Heart right ventricle (tissue), 16 donors: Measurements from ENCODE around the gene HSD17B8. TPM values are rescaled to one million over a fixed set of nuclear protein-coding genes. Genes with fewer than 3 reads are reported as not detected.

ENCODE experiments used
- ATAC-seq, 8 donors: fragments of 200-7000 bp; cut with Tn5 transposase; one replicate each; pipeline ENCODE4 v1.9.1; 2020; ENCODE audit warnings: mild to moderate bottlenecking in 8 of 8, moderate library complexity in 8 of 8, moderate number of reproducible peaks in 1 of 8
- DNase-seq, 2 donors: peaks; one replicate each; pipeline ENCODE4 v3.0.0-alpha.2; 2020
- H3K27ac ChIP-seq, 10 donors: fragments of 200-600 bp; sonication (generic) in 2 of 10; one replicate each; pipeline versions ENCODE4 v1.5.0 to v1.8.0; 2020 to 2022; ENCODE audit warnings: mild to moderate bottlenecking in 3 of 10
- H3K27me3 ChIP-seq, 7 donors: fragments of 200-600 bp; one replicate each; pipeline ENCODE4 v1.8.0; 2021 to 2022; ENCODE audit warnings: mild to moderate bottlenecking in 2 of 7
- H3K36me3 ChIP-seq, 9 donors: fragments of 200-600 bp; sonication (generic) in 1 of 9; one replicate each; pipeline versions ENCODE4 v1.5.0 to v1.8.0; 2020 to 2022; ENCODE audit warnings: mild to moderate bottlenecking in 2 of 9
- H3K4me1 ChIP-seq, 9 donors: fragments of 200-600 bp; sonication (generic) in 1 of 9; one replicate each; pipeline versions ENCODE4 v1.5.0 to v1.8.0; 2020 to 2022; ENCODE audit warnings: mild to moderate bottlenecking in 4 of 9
- H3K4me3 ChIP-seq, 10 donors: fragments of 200-600 bp; sonication (generic) in 2 of 10; one replicate each; pipeline versions ENCODE4 v1.5.0 to v1.8.0; 2020 to 2022; ENCODE audit warnings: mild to moderate bottlenecking in 7 of 10, moderate library complexity in 2 of 10
- H3K9me3 ChIP-seq, 11 donors: fragments of 200-600 bp in 10 of 11; sonication (generic) in 2 of 11; one replicate each; pipeline versions ENCODE4 v1.5.0 to v1.8.0; 2013 to 2022; ENCODE audit warnings: mild to moderate bottlenecking in 2 of 11, control low read depth in 1 of 11, moderate library complexity in 1 of 11
- WGBS, 2 donors: extraction: QIAGEN DNeasy Blood & Tissue Kit; methylation state at CpG; one replicate each; pipeline ENCODE4 v1.1.7; 2013; ENCODE audit warnings: inconsistent platforms in 1 of 2; 5-methylcytosine and 5-hydroxymethylcytosine counted together
- intact Hi-C, 10 donors: fragments of 100-400 bp; cut with DNase I; formaldehyde crosslinking; loops; one replicate each; pipeline versions ENCODE4 v1.11.1 to v1.14.2; 2022
- polyA plus RNA-seq, 2 donors: library from polyadenylated mRNA; stranded (reverse); fragments of 200-250 nt; gene quantifications; one replicate each; pipeline ENCODE4 v1.2.3, GENCODE V29; 2013
- total RNA-seq, 10 donors: library from RNA; stranded (reverse); fragmentation: NEBNext Ultra II Directional in 3 of 10; extraction: Animal tissue kit (Norgen Biotek cat#: 25700) in 3 of 10; gene quantifications; one replicate each; pipeline versions ENCODE4 v1.2.1 to v1.2.4, GENCODE V29; 2021 to 2023
- TF ChIP-seq, protein P1 (sequence below), 9 donors: fragments of 200-600 bp; sonication (generic) in 2 of 9; IDR thresholded peaks; one replicate each; pipeline versions ENCODE4 v1.5.0 to v1.8.0; 2021 to 2022; ENCODE audit warnings: antibody characterized with exemption in 9 of 9, mild to moderate bottlenecking in 5 of 9, moderate library complexity in 1 of 9
- donor health status: Arrhythmogenic right ventricular cardiomyopathy.
- donor health status: ischemic (EF 13 %, LVEDD 7.1; RV severe dilation, severe dysfunction).
- donor health status: healthy with polysubstance abuse.
- donor health status: DM: no; HTN: yes; CAD: no.
- donor health status: DM: no; HTN: no; CAD: no.
- donor health status: ischemic (EF 25% LVEDD 6.9; RV normal size, moderate dysfunction).
- donor health status: ischemic (EF 25% LVEDD 5.7; RV mildly dilated, moderate dysfunction).
- donor health status: healthy.
- donor health status: DM: yes; HTN: yes; CAD: no.
- donor health status: Ischemic cardiomyopathy.
- donor health status: ischemic (EF 35%, LVEDD 5.7; RV mildly dilated, moderate dysfunction).
- donor health status: nonischemic (EF 11% LVEDD 7.7; RV severe dilation, severe dysfunction).
- donor health status: DM: yes; HTN: yes; CAD: no.
- donor health status: PGD.
- donor health status: ischemic (EF 29% LVEDD 5.4; RV normal size, mild dysfunction).
- donor health status: nonischemic (EF 23%, LVEDD 6.1; RV moderate dilation, normal function).

Gene HSD17B8
- total and polyA plus RNA-seq, 12 donors, result 7.4 to 25.5 (median 21.4) TPM

DNA sequence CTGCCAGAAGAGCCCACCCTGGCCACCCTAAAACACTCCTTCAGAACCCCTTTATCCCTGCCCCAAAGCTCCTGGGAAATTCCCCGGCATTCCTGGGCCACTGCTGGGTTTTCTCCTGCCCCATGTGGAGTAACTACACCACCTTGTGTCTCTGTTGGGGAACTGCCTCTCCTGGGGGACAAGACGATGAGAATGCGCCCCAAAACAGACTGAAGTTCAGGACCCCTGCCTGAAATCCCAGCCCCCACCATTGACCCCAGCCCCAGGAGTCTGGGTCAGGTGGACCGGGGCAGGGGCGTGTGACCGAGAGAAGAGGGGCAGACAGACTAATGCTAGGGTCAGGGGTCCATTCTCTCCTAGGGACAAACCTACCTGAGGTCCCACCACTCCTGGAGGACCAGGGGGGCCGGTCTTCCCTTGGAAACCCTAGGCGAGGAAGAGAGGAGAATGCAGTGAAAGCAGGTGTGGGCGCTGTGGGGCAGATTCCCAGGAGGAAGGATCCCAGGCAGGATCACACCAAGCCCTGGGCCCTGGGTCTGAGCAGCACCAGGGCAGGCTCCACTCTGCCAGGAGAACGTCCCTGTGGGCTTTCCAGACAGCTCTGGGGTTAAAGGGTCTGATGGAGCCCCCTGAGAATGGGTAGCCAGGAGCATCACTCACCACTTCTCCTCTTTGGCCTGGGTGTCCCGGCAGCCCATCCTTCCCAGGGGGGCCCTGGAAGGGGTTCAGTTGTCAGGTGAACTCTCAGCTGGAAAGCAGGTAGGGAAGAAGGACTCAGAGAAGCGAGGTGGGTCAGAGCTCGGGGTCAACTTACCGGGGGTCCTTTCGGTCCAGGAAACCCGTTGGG, 31.5 kb upstream of the HSD17B8 start:
- Histone ChIP-seq H3K4me3 (no peak overlapping the region), H3K27ac (no peak overlapping the region), H3K9me3 (no peaks in the 10 kb centered on the region), H3K36me3 (no peaks in the 10 kb centered on the region), H3K4me1 (no peaks in the 10 kb centered on the region), H3K27me3 (no peaks in the 10 kb centered on the region)
- intact Hi-C loops, result no loop called here
- 79 to 81% methylated on average over 16 of the region's 16 CpGs for WGBS, 2 donors
- TF ChIP-seq, protein P1, sequence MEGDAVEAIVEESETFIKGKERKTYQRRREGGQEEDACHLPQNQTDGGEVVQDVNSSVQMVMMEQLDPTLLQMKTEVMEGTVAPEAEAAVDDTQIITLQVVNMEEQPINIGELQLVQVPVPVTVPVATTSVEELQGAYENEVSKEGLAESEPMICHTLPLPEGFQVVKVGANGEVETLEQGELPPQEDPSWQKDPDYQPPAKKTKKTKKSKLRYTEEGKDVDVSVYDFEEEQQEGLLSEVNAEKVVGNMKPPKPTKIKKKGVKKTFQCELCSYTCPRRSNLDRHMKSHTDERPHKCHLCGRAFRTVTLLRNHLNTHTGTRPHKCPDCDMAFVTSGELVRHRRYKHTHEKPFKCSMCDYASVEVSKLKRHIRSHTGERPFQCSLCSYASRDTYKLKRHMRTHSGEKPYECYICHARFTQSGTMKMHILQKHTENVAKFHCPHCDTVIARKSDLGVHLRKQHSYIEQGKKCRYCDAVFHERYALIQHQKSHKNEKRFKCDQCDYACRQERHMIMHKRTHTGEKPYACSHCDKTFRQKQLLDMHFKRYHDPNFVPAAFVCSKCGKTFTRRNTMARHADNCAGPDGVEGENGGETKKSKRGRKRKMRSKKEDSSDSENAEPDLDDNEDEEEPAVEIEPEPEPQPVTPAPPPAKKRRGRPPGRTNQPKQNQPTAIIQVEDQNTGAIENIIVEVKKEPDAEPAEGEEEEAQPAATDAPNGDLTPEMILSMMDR (IDR thresholded peaks at IDR 0.05), result peak in 7 of 9 donors; percentile 35 to 58 (median 46)
- no peak for DNase-seq
- no peak for ATAC-seq

DNA sequence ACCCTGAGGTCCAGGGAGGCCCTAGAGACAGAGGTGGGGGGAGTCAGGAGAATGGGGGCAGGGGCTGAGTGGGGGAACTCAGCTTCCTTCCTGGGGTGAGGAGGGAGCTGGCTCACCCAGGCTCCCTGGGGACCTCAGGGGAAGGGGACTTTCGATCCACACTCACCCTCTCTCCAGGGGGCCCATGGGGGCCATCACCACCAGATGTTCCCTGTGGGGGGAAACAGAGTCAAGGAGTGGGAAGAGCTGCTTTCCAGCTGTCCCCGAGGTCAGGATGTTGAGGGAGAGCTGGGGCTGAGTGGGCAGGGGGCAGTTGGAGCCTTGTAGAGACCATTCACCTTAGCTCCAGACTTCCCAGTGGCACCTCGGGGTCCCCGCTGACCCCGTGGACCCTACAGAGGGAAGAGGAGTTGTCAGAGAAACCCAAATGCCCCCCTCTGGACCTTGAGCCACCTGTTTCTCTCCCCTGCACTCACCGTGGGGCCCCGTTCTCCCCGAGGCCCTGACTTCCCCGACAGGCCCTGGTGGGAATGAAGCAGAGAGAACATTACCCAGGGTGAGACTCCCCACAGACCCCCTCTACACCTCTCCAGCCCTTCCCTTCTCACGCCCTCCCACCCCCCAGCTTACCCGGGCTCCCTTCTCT, 30.8 kb upstream of the HSD17B8 start:
- intact Hi-C loops, result no loop called here
- TF ChIP-seq, protein P1 (IDR thresholded peaks at IDR 0.05), result no peak
- Histone ChIP-seq H3K27me3 (no peaks in the 10 kb centered on the region), H3K9me3 (no peaks in the 10 kb centered on the region), H3K4me3 (no peak overlapping the region), H3K4me1 (no peaks in the 10 kb centered on the region), H3K27ac (no peak overlapping the region), H3K36me3 (no peaks in the 10 kb centered on the region)
- DNase-seq (no peak), ATAC-seq (no peak)
- 73 to 76% methylated on average over 11 of the region's 11 CpGs for WGBS, 2 donors

DNA sequence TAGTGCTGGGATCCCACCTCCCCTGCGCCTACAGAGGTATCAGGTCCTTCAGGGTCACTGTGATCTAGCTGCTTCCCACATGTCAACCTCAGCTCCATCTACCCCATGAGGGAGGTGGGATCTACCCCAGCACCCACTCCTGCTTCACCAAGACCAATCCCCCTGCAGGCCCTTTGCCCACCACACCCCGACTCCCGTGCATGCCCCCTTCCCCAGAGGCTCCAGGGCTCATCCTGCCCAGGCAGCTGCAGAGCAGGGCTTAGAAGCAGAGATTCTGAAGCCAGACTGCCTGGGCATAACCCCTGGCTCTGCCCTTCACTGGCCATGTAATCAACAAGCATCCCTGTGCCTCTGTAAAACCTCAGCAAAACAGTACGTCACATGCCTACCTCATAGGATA, 29.7 kb upstream of the HSD17B8 start:
- Histone ChIP-seq H3K36me3 (no peaks in the 10 kb centered on the region), H3K4me1 (no peaks in the 10 kb centered on the region), H3K9me3 (no peaks in the 10 kb centered on the region), H3K27me3 (no peaks in the 10 kb centered on the region), H3K4me3 (no peak overlapping the region), H3K27ac (no peak overlapping the region)
- WGBS, 2 donors, result 89% methylated on average over 4 of the region's 4 CpGs
- intact Hi-C loops, result no loop called here
- ATAC-seq, result no peak
- DNase-seq, result no peak
- TF ChIP-seq, protein P1 (IDR thresholded peaks at IDR 0.05), result no peak

DNA sequence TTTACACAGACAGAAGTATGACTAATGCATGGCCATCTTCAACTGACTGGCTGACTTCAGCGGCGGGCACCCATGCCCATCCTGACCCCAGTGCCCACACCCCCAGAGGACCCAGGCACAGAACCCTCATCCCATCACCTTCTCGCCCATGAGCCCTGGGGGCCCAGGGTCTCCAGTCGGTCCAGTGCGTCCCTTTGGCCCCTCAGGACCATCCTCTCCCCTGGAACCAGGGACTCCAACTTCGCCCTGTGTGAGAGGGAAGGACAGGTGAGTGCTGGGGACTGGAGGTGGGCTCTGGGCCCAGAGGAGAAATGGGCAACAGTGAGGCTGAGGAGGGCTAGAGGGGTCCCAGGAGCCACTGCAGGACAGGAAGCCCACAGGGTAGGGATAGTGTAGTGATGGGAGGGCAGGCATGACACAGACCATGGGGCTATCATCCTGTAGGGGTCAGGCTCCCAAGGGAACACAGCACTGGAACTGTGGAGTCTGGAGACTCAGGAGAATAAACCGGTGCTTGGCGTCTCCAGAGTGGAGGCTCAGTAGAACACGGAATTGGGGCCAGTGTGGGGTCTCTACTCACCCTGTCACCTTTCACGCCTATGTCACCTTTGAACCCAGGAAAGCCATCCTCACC, 28.9 kb upstream of the HSD17B8 start:
- intact Hi-C loops, result no loop called here
- Histone ChIP-seq H3K9me3 (no peaks in the 10 kb centered on the region), H3K27me3 (no peaks in the 10 kb centered on the region), H3K36me3 (no peaks in the 10 kb centered on the region), H3K4me3 (no peak overlapping the region), H3K4me1 (no peaks in the 10 kb centered on the region), H3K27ac (no peak overlapping the region)
- WGBS, 2 donors, result 85 to 88% methylated on average over 10 of the region's 10 CpGs
- TF ChIP-seq, protein P1 (IDR thresholded peaks at IDR 0.05), result no peak
- ATAC-seq (no peak), DNase-seq (no peak)
